ENCODE measurements around the gene C17orf100. TPM values are rescaled to one million over a fixed set of nuclear protein-coding genes. Genes with fewer than 3 reads are reported as not detected.
"Not testable (repeated sequence)": the region's sequence is repeated elsewhere in the genome, so short reads cannot be mapped to it uniquely, and the experiment has no call there.

C17orf100 gene
- total RNA-seq, 1 donor from 2014 or later, result 0.85 TPM

DNA sequence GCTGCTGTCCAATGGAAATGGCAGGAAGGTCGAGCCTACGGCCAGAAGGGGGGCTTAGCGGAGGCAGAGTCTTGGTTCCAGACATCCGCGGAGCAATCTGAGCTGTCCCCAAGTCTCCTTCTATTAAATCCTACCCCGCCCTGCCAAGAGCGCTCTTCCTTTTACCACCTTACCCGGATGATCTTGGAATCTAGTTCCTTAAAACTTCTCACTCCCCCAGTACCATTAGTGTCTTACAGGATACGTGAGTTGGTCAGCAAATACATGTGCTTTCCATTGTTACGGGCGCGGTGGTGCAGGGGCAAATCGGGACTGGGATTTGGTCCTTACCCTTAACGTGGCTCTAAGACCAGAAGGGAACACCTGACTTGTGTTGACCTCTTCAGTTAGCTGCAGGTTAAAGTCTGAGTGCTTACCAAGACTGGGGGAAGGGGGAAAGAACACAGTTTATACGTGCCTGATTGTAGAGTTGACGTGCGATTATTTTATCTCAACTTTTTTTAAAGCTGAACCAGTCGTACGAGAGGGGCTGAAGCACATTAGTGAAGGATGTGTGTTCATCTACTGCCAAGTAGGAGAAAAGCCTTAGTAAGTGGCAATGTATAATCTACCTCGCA is 10.2 kb upstream of the C17orf100 start:
- DNase-seq, result peak; percentile 58

DNA sequence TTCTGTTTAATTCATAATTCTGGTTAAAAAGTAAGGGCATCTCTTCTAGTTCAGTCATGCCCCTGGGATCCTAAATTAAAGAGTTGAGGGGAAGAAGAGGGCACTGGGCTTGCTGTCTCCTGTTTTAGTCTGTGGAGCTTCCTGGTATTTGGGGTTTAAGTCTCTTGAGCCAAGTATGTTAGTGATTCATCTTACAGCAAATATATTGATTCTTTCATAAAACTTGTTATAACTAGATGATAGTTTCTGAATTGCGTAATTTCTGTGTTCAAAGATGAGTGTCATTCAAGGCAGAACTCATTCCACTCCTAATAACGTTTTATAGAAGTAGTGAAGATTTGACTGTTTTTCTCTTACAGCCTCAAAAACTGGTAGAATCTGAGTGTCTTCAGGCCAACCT is 9.0 kb upstream of the C17orf100 start:
- no peak for DNase-seq

DNA sequence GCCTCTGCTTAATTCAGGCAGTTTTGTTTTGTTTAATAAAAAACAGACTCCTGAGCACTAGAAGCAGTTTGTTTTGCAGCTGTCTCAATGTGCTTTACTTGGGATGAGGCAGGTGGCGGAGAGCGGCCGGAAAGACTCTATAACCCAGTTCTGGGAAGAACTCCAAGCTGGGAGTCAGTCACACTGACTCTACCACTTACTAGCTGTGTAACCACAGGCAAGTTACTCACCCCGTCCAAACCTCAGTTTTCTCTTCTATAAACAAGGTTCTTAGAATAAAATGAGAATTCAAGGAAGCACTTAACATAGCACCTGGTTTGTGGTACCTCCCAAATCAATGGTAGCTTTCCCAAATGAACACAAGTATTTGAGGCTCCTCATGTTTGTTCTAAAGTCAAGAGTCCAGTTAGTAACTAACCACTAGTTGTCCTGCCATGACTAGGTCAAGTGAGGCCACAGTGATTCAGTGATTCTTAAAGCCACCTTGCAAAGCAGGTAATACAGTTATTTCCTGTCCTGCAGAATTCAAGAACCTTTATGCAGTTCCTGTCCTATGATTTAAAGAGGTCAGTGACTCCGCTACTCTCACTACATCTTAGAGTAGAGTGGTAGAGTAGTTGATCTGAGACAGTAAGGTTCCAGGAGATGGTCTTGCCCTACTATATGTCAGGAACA is 8.0 kb upstream of the C17orf100 start:
- no peak for DNase-seq

DNA sequence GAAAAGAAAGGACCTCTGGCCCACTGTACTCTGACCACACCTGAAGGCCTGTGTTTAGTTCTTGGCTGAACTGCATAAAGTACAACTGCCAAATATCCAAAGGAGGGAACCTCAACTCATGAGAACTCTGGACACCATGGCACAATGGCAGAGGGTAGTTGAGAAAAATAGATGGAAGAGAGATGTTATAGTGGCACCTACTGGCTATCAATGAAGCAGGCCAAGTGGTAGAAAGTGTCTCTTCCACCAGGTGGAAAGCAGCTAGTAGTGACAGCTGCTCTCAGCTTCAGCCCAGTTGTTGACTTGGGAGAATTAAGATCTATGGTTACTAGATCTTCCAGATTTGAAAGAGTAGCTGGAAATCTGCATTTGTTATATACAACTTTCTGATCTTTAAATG is 3.4 kb upstream of the C17orf100 start:
- DNase-seq, result peak; percentile 43

DNA sequence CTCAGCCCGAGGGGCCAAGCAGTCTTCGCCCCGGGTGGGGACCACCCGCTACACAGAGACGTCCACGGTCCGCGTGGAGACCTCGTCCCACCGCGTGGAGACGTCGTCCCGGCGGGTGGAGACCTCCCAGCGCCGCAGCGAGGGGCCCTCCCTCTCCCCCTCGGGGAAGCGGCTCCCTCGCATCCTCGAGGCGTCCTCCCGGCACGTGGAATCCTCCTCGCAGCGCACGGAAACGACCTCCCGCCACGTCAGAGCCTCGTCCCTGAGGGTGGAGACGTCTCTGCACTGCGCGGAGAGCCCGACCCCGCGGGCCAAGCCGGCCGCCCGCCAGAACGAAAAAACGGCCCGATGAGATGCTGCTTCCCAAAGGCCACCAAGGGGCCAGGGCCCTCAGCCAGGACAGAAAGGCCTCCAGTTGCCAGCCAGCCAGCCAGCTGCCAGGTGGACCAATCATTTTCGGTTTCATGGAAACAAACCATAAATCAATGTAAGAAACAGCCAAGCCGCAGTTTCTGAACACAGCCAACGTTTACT is 424 bp downstream of the C17orf100 start:
- DNase-seq, result peak; percentile 26

DNA sequence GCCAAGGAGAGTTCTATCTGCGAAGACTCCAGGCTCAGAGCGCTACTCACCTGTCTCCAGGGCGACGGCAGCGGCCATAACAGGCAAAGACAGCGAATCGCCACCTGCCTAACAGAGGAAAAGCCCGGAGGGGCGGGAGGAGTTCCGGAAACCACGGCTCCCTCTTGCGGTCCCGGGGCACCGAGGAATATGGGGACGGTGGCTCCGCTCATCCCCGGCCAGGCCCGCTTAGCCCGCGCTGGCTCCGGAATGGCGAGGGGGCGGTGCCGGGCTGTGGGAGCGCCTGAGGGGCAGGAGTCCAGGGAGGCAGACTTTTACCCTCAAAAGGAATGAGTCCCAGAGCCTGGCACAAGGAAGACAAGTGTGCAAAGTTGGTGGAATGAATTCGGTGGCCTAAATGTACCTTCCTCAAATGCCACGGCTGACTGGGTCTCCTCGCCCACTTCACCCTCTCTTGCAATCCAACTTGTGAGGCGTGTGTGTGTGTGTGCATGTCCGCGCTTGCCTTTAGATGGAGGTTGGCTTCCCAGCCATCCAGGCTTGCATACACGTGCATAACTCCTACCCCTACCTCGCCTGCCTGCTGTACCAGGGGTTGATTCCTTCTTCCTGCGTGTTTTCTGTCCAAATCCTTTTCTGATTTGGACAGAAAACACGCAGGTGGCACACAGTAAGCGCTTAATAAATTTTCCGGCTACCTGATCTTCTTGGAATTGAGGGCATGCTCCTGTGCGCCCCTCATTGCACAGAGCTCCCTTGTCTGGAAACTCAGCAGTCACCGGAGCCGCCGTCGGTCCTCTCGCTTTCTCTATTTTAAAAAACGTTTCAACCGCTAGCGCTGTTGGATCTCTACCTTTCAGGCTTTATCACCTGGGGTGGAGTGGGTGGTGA is 3.5 kb downstream of the C17orf100 start:
- DNase-seq, result peak; percentile 5

DNA sequence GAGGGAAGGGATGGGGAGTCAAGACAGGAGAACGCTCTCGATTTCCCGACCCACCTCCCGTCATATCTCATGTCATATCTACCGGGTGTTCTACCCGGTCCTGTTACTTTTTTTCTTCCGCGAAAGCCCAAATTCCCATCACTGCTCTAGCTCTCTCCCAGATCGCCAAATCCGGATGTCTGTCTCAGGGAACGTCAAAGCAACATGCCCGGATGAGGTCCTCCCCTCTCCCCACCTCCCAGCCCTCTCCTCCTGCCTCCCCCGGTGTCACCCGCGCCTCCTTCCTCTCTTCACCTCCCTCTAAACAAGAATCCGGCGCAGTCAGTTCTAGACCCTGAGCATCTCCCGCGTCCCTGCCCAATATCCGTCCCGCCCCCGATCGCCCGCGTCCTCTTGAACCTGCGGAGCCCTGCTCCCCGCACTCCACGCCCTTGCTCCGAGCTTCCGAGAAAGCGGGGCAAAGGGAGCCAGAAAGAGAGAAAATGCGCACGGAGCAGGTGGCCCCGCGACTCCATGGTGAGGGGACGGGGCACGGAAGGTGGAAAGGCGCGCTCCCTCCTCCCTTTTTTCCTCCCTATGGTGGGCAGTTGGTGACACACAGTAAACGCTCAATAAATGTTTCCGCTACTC is 4.3 kb downstream of the C17orf100 start:
- DNase-seq, result not testable (repeated sequence)

DNA sequence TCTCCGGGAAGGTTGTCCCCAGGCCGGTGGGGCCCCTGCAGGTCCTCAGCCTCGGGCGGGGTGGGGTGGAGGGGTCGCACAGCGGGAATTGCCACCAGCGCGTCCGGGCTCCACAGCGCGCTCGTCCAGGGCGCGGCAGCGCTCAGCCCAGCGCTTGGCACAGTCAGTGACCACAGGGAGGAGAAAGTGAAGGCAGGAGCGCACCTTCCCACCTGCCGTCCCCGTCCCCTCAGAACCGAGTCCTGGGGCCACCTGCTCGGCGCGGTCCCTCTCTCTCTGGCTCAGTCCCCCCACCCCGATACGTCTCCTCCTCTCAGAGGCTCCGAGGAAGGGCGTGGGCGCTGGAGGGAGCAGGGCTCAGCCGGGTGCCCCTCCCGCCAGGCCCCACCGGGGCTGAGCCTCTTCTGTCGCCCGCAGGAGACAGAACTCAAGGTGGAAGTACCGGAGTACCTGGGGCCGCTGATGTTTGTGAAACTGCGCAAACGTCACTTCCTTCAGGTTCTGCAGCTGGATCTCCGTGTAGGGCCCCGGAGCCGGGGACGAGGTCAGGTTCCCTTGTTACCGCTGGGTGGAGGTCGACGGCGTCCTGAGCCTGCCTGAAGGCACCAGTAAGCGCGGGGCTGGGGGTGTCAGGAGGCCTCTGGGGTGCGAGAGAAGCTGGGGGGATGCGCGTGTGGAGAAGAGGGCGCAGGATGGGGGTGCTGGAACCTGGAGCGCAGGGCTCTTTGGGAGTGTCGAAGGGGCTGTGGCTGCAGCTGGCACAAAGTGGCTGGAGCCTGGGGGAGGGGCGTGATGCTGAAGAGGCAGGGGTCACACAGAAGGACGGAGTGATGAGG is 5.5 kb downstream of the C17orf100 start:
- DNase-seq, result not testable (repeated sequence)

DNA sequence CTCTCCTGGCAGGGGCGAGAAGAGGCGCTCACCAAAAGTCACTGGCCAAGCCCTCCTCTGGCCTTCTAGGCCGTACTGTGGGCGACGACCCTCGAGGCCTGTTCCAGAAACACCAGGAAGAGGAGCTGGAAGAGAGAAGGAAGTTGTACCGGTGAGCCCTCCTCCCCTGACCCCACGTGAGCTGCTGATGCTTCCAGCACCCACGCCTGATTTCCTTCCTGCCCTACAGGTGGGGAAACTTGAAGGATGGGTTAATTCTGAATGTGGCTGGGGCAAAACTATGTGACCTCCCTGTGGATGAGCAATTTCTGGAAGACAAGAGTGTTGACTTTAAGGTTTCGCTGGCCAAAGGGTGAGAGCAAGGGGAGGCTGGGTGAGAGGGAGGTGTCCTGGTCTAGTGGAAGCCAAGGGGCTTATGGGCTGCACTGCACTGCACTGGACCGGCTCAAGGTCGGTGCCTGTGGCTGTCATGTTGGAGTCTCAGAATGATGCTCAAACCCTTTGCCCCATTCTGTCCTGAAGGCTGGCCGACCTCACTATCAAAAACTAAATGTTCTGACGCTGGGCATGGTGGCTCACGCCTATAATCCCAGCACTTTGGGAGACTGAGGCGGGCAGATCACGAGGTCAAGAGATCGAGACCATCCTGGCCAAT is 6.2 kb downstream of the C17orf100 start:
- DNase-seq, result no peak

DNA sequence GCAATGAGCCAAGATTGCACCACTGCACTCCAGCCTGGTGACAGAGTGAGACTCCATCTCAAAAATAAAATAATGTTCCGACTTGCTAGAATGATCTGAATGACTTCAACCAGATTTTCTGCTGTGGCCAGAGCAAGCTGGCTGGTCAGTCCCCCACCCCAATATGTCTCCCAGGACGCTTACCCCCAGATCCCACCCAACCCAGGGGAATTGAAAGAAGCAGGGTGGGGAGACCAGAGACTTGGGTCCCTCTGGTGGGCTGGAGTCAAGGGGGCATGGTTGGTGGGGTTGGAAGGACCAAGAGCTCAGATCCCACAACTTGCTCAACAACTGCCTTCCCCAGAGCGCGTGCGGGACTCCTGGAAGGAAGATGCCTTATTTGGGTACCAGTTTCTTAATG is 6.8 kb downstream of the C17orf100 start:
- not testable (repeated sequence) for DNase-seq

DNA sequence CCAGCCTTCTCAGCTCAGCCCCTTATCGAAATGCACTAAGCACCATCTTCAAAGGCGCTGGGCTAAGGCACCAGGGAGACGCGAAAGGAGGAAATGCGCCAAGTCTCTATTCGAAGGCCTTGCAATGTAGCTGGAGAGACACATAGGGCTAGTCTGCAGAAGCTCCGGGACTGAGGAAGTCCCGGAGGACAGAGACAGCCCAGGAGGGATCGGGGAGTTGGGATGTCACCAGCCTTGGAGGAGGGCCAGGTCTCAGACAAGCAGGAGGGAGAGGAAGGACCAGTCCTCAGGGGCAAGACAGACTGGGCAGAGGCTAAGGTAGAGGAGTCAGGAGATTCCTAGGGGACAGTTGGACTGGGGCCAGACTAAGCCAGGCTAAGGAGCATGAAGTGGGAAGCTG is 8.5 kb downstream of the C17orf100 start:
- DNase-seq, result no peak

DNA sequence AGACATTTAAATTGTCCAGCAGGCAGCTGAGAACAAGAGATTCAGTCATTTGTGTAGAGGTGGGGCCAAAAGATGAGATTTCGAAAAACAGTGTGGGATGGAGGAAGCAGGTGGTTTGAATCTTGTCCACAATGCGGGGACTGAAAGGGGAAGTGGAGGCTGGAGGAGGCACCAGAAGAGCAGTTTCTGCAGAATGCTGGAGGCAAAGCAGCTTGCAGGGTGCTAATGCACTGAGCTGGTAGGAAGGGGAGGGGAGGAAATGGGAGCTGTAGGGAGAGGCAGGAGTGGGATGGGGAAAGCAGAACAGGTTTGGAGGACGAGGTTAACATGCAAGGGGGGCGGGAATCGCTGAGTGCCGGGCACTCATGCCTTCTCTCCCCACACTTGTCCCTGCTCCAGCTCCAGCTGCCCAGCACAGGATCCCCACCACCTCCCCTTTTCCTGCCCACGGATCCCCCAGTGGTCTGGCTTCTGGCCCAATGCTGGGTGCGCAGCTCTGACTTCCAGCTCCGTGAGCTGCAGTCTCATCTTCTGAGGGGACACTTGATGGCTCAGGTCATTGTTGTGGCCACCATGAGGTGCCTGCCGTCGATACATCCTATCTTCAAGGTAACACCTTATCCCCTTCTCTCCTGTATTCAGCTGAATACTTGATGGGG is 9.4 kb downstream of the C17orf100 start:
- no peak for DNase-seq

DNA sequence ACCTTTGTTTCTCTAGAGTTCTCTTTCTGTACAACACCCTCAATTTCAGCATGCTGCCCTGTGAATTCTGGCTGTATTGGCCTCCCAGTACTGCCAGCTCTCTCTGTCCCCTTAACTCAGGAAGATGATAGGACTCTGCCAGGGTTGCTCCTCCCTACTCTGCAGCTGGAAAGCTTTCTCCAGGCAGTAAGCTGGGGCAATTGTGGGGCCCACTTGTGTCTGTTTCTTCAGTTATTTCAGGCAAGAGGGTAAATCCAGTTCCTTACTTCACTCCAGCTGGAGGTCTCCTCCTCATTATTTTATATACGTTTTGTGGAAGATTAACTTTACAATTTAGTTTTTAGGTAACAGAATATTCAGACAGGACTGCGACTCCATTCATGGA is 9.9 kb downstream of the C17orf100 start:
- no peak for DNase-seq

DNA sequence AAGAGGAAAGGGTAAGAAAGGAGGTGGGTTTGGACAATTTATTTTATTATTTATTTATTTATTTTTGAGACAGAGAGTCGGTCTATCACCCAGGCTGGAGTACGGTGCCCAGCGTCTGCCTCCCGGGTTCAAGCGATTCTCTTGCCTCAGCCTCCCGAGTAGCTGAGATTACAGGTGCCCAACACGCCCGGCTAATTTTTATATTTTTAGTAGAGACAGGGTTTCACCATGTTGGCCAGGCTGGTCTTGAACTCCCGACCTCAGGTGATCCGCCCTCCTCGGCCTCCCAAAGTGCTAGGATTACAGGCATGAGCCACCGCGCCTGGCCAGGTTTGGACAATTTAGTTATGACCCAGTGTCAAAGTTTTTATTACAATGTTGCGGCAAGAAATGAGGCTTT is 11.6 kb downstream of the C17orf100 start:
- DNase-seq, result not testable (repeated sequence)

DNA sequence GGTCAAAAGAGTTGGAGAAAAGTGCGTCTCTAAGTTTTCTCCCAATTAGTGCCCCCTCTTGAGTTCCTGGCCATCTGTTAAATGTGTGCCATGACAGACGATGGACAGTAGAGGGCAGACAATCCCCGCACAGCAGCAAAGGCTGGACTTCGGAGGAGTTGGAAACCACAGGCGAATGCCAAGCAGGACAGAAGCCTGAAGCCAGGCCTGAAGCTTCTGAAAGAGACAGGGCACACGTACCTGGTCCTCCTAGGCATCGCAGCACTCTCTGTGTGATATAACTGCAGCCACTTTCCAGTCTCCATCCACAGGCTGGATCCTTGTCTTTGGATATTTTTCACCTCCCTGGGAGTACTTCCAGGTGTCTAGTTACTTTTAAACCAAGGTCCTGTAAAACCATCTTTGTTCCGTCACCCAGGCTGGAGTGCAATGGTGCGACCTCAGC is 14.5 kb downstream of the C17orf100 start:
- peak; percentile 91 for DNase-seq

DNA sequence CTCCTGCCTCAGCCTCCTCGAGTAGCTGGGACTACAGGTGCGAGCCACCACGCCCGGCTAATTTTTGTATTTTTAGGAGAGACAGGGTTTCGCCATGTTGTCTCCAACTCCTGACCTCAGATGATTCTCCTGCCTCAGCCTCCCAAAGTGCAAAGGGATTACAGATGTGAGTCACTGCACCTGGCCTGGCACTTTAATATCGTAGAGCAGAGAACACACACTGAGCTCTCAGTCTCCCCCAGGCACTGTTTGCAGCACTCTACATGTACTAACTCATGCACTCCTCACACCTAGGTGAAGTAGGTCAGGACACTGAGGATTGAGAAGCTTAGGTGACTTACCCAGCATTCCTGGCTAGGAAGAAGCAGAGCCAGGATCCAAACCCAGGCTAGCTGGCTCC is 15.0 kb downstream of the C17orf100 start:
- DNase-seq, result no peak

DNA sequence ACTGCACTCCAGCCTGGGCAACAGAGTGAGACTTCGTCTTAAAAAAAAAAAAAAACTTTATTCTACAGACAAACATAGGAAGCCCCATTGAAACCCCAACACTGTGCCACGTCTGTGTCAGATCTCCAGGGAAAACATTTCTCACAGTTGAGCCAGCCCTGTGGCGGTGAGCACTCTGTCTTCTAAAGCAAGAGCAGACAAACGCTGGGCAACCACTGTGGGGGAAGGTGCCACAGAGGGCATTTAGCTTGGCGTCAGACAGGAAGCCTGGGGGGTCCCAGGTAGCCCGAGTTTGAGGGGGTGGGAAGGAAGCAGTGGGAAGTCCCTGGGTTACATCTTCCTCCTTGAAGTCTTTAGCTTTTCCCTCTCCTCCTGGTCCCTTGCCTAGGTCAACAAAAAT is 16.0 kb downstream of the C17orf100 start:
- no peak for DNase-seq

DNA sequence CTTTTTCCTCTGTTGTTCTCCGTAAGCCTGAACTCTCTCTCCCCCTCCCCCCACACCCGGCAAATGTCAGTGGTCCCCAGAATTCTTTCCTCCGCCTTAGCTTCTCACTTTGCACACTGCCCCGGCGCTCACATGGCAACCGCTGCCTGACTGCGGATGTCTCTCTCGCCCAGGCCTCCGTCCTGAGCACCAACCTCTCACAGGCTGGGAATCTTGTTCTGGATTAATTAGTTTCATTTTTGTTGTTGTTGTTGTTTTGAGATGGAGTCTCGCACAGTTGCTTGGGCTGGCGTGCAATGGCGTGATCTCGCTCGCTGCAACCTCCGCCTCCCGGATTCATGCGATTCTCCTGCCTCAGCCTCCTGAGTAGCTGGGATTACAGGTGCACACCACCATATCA is 16.7 kb downstream of the C17orf100 start:
- DNase-seq, result no peak

DNA sequence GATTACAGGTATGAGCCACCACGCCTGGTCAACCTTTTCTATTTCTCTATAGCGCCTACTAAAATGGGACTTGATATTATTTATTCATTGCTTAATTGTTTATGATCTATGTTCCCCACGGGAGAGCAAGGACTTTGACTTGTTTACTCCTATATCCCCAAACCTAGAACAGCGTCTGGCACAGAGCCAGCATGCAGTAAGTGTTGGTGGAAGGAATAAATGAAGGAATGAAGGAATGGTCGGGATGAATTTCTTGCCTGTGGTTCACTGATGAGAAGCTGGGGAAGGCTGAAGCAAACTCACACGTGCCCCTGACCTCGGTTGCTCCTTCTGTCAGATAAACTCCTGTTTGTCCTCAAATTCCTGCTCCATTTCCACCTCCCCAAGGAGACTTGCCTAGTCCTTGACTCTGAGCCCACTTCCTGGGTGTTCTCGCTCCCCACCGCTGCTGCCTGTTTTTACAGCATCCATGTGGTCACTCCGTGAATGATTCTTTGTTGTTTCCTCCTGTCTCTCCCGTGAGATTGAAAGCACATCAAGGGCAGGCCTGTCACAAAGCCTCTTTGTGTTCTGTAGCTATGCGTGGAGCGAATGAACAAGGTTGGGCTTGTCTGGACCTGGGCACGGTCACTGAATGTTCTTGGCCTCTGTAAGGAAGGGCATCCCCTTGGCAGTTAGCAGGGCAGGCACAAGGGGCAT is 17.3 kb downstream of the C17orf100 start:
- no peak for DNase-seq
